Epithelial cell of esophagus (primary cell): ENCODE measurements around the gene CARD19.
A peak's percentile ranks its signal among the peaks of the same experiment; 100 is the strongest.

Source experiments
- DNase-seq: peaks from one replicate; pipeline ENCODE4 v3.0.0; 2010; ENCODE audit warnings: low read depth
- H3K4me3 ChIP-seq: 2 replicates; pipeline ENCODE4 v1.5.1; 2011; ENCODE audit warnings: mild to moderate bottlenecking, low read length, control low read depth
- TF ChIP-seq, protein P1 (sequence below): IDR thresholded peaks from 2 replicates; pipeline ENCODE4 v1.5.1; 2011; ENCODE audit warnings: low read depth, mild to moderate bottlenecking, low read length, control low read depth, inconsistent platforms; ENCODE audit not compliant: insufficient read depth; ENCODE audit errors: missing control alignments

CARD19 gene

DNA sequence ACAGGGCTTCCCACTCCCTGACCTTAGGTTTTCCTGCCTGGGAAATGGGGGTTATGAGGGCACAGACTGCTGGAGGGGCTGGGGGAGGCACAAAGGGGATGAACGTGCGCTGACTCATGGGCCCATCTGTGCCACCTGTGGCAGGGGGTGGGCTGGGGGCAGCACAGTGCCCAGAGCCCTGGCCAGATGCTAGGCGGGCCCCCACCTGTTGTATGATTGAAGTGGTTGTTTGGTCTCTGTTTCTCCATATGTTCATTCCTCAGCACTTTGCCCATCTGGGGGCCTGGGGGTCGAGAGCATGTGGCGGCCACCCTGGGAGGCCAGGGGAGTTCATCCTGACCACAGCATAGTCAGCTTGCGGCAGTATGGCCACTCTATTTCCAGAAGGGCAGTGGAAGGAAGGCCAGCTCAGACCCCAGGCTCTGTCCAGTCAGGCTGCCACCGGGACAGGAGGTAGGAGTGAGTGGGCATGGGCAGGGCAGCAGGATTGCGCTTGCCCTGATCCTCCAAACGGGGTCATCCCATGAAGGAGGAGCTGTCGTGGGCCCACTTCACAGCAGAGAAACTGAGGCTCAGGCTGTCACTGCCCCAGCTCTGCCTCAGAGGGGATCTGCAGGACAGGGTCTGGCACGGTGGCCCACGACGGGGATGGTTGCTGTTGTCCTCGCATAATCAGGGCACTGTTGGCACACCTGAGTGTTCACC lies 38.9 kb downstream of the CARD19 start:
- TF ChIP-seq, protein P1, sequence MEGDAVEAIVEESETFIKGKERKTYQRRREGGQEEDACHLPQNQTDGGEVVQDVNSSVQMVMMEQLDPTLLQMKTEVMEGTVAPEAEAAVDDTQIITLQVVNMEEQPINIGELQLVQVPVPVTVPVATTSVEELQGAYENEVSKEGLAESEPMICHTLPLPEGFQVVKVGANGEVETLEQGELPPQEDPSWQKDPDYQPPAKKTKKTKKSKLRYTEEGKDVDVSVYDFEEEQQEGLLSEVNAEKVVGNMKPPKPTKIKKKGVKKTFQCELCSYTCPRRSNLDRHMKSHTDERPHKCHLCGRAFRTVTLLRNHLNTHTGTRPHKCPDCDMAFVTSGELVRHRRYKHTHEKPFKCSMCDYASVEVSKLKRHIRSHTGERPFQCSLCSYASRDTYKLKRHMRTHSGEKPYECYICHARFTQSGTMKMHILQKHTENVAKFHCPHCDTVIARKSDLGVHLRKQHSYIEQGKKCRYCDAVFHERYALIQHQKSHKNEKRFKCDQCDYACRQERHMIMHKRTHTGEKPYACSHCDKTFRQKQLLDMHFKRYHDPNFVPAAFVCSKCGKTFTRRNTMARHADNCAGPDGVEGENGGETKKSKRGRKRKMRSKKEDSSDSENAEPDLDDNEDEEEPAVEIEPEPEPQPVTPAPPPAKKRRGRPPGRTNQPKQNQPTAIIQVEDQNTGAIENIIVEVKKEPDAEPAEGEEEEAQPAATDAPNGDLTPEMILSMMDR = no peak
- no peak for DNase-seq
- H3K4me3 ChIP-seq = peak overlapping the region; percentile 62

DNA sequence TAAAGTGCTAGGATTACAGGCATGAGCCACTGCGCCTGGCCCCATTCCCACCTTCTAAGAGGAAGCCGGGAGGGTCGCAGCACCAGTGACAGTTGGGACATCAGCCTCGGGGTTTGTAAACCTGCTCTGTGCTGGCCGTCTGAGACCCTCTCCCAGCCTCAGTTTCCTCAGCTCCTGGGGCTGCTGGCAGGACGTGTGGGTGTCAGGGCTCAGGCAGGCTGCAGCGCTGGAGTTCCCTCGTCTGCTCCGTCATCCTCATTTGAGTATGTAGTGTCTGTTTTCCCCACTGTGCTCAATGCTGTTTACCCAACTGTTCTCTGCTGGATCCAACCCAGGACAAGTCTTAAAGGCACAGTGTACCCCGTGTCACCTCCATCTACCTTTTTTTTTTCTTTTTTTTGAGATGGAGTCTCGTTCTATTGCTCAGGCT lies 40.0 kb downstream of the CARD19 start:
- H3K4me3 ChIP-seq = no peak overlapping the region
- peak; percentile 55 for DNase-seq

DNA sequence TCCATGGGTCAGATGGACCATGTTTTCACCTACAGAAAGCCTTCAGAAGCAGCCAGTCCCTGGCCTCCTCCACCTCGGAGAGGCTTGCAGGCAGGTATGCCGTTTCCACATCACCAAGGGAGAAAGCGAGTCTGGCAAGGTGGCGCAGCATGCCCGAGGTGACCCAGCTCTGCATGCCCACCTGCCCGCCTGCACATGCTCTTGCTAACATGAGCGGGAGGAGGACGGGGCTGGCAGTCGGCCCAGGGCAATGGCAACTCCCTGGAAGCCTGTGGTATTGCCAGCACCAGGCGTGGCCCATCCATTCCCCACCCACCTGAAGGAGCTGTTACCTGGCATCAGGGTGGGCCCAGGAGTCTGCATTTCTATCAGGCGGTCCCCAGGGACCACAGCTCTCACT lies 41.3 kb downstream of the CARD19 start:
- no peak for DNase-seq
- TF ChIP-seq, protein P1 = no peak
- H3K4me3 ChIP-seq = no peak overlapping the region

More for the DNA sequence above, 40.0 kb downstream of the CARD19 start:
- TF ChIP-seq, protein P1 = no peak

DNA sequence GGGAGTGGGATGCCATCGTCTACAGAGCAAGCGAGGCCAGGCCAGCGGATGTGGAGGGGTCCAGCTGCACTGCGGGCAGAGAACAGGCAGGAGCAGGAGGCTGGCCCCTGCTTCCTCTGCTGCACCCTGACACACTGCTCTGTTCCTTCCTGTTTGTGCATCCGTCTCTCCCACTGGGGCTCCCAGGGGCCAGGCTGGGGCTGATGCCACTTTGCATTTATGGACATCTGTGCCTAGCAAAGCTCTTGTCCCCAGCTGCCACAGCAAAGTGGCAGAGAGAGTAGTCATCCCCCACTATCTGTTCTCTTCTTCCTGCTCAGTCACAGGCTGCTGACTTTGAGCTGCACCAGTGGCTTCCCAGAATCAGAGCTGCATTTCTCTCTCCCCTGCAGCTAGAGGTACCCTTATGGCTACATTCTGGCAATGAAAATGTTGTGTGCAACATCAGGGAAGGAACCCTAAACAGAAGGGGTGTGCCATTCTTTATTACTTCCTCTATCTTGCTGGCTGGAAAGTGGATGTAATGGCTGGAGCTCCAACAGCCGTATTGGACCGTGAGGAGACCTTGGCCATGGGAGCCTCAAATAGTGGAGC lies 42.3 kb downstream of the CARD19 start:
- no peak overlapping the region for H3K4me3 ChIP-seq
- TF ChIP-seq, protein P1 = no peak
- no peak for DNase-seq

DNA sequence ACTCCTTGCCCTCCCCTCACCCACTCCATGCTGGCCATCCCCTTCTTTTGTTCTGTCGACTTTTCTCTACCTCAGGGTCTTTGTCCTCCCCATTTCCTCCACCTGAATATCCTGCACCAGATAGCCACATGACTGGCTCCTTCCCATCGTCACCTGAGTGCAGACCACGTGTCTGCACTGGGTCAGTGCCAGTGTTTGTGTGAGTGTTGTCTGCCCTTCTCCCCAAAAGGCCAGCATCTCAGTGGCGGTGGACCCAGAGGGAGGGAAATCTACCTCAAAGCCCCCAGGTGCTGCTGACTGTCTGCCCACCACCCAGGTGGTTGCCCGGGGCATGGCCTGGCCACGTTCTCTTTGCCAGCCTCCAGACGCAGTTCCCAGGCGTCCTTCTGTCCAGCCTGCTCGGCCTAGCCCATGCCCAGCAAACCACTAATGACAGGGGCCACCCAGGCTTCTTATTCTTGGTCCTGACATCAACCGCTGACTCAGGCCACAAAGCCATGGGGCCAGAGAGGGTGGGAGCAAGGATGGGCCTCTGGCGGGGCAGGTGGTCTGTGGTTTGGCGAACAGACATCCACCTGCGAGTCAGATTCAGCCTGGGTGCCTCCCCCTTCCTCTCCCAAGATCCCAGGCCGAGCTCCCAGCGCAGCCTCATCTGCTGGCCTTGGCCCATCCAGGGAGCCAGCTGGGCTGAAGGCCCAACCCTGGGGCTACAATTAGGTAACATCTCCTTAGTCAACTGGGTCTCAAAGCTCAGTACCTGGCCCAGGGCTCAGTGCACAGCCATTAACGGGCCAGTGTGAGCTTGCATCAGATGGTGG lies 43.6 kb downstream of the CARD19 start:
- peak; percentile 67 for DNase-seq
- no peak overlapping the region for H3K4me3 ChIP-seq
- TF ChIP-seq, protein P1 = no peak

DNA sequence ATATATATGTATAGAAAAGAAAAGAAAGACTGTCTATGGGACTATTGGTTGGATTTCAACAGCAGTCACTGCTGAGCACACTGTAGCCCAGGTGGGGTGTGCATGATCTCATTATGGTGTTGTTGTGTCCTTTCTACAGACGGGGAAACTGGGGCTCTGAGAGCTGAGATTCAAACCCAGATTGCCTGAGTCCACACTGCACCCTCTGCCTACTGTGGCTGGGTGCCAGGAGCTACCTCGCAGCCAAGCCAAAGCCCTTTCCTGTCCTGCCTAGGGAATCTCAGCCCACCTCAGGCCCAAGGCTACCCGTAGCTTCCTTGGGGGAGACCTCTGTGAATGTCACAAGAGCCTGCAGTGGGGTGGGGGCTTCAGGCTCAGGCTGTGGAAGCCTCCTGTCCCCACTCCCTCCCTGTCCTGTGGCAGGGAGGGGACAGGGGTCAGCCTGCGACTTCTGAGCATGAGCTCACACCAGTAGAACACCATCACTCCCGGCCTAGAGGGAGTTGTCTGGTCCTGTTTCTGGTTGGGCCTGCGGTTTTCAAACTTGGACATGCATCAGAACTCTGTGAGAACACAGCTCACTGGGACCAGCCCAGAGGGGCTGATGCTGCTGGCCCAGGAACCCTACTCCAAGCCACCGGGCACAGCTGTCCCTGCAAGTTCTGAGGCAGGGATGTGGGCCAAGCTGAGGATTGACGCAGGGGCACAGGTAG lies 45.9 kb downstream of the CARD19 start:
- no peak overlapping the region for H3K4me3 ChIP-seq
- DNase-seq = peak; percentile 41
- TF ChIP-seq, protein P1 = no peak
